Measurements from ENCODE around the gene RERE.
"Not testable (repeated sequence)": the region's sequence is repeated elsewhere in the genome, so short reads cannot be mapped to it uniquely, and the experiment has no call there.

The RERE gene

GRCh38 chr1:8797216-8797615, 20.2 kb downstream of the RERE start:
- DNase-seq: no peak

GRCh38 chr1:8796812-8797211, 20.6 kb downstream of the RERE start:
- no peak for DNase-seq

GRCh38 chr1:8794605-8795004, 22.8 kb downstream of the RERE start:
- DNase-seq: no peak

- DNase-seq: no peak
These were observed 25.6 kb downstream of the RERE start for GRCh38 chr1:8791819-8792218.

- no peak for DNase-seq
These were observed 26.5 kb downstream of the RERE start for GRCh38 chr1:8790987-8791386.

GRCh38 chr1:8790478-8790877, 27.0 kb downstream of the RERE start:
- DNase-seq: no peak

GRCh38 chr1:8789314-8790214, 27.9 kb downstream of the RERE start:
- no peak for DNase-seq

- no peak for DNase-seq
These were observed 30.2 kb downstream of the RERE start for GRCh38 chr1:8787218-8787617.

- not testable (repeated sequence) for DNase-seq
These were observed 31.2 kb downstream of the RERE start for GRCh38 chr1:8786204-8786603.

GRCh38 chr1:8782955-8783354, 34.5 kb downstream of the RERE start:
- no peak for DNase-seq

- no peak for DNase-seq
These were observed 35.3 kb downstream of the RERE start for GRCh38 chr1:8782001-8782620.

- no peak for DNase-seq
These were observed 37.0 kb downstream of the RERE start for GRCh38 chr1:8780405-8780804.

- no peak for DNase-seq
These were observed 39.6 kb downstream of the RERE start for GRCh38 chr1:8777867-8778266.

GRCh38 chr1:8776104-8776503, 41.3 kb downstream of the RERE start:
- DNase-seq: no peak

- no peak for DNase-seq
These were observed 50.4 kb downstream of the RERE start for GRCh38 chr1:8767006-8767405.

- no peak for DNase-seq
These were observed 52.2 kb downstream of the RERE start for GRCh38 chr1:8765198-8765597.

- no peak for DNase-seq
These were observed 53.0 kb downstream of the RERE start for GRCh38 chr1:8764293-8764937.

- peak in 1 of 4 experiments; percentile 5 for DNase-seq
These were observed 53.6 kb downstream of the RERE start for GRCh38 chr1:8763888-8764287.

GRCh38 chr1:8754993-8755392, 62.4 kb downstream of the RERE start:
- no peak for DNase-seq

- no peak for DNase-seq
These were observed 63.2 kb downstream of the RERE start for GRCh38 chr1:8754247-8754650.

- no peak for DNase-seq
These were observed 63.7 kb downstream of the RERE start for GRCh38 chr1:8753736-8754135.

- no peak for DNase-seq
These were observed 64.3 kb downstream of the RERE start for GRCh38 chr1:8752921-8753713.

GRCh38 chr1:8752411-8752810, 65.0 kb downstream of the RERE start:
- no peak for DNase-seq
